Measurements from ENCODE around the gene PCDHB10. TPM values are rescaled to one million over a fixed set of nuclear protein-coding genes. Genes with fewer than 3 reads are reported as not detected.
A peak's percentile ranks its signal among the peaks of the same experiment; 100 is the strongest.
"Not testable (repeated sequence)": the region's sequence is repeated elsewhere in the genome, so short reads cannot be mapped to it uniquely, and the experiment has no call there.

PCDHB10 gene
- polyA plus RNA-seq, 2 of the 4 experiments (the other 2 are of a cell fraction): 0.06 TPM; not detected in 1

GRCh38 chr5:141234109-141234667 is 42.0 kb downstream of the PCDHB10 start:
- Histone ChIP-seq H3K4me1 (no peaks in the 10 kb centered on the region), H3K4me2 (no peak overlapping the region), H3K27ac (no peak overlapping the region), H3K9me3 (peaks cover 26% of the 10 kb centered on the region; the same call in 2 of the 3 replicates), H3K4me3 (no peak overlapping the region)
- TF ChIP-seq ATOH8 (CRISPR knock-in tag; IDR thresholded peaks at IDR 0.05; ENCODE audit: low read depth): no peak
- peak in 1 of 2 experiments; percentile 26; a peak in 1 of 5 replicates for TF ChIP-seq RAD21 (conservative IDR thresholded peaks at IDR 0.05 in 1 of 2, IDR thresholded peaks at IDR 0.05 in 1 of 2)
- ATAC-seq (no peak), DNase-seq (ENCODE audit: low read depth in 1 of 2, low spot score in 1 of 2) (no peak), FAIRE-seq (no peak)
- ChIA-PET POLR2A (no interaction called here), CTCF (interaction anchor here (0.9 to 2.1 kb wide), 5 partner anchors 16 to 330 kb away, joined by 3 to 8 read pairs (median 4); partner anchors contain the start of gene PCDHB11)
- 20% methylated on average over 15 of the region's 15 CpGs for WGBS (ENCODE audit: missing lambda C conversion rate)

GRCh38 chr5:141235922-141236321 is 43.8 kb downstream of the PCDHB10 start:
- ATAC-seq; H3K4me3 ChIP-seq; FAIRE-seq; H3K4me2 ChIP-seq; CTCF ChIA-PET; H3K27ac ChIP-seq; H3K4me1 ChIP-seq; POLR2A ChIA-PET; DNase-seq (ENCODE audit: low read depth in 1 of 2, low spot score in 1 of 2): not testable (repeated sequence)
- WGBS (ENCODE audit: missing lambda C conversion rate): 81% methylated on average over 30 of the region's 40 CpGs
- H3K9me3 ChIP-seq: peaks cover 36% of the 10 kb centered on the region; the same call in 2 of the 3 replicates

- TF ChIP-seq NFE2L2 (conservative IDR thresholded peaks at IDR 0.05; ENCODE audit: low read length): peak; percentile 58; the same call in 1 of the 2 replicates
- peak; percentile 68 for TF ChIP-seq MAFK (IDR thresholded peaks at IDR 0.05; ENCODE audit: partially characterized antibody)
- no peak for TF ChIP-seq KDM5A (IDR thresholded peaks at IDR 0.05)
- DNase-seq (ENCODE audit: low read depth in 1 of 2, low spot score in 1 of 2): no peak
- ATAC-seq: no peak
Measured at GRCh38 chr5:141236516-141237313, 44.6 kb downstream of the PCDHB10 start.

GRCh38 chr5:141241496-141241895 is 49.3 kb downstream of the PCDHB10 start:
- ChIA-PET CTCF (interaction anchor here (0.6 kb wide), 1 partner anchor 82 kb away, joined by 3 read pairs; no protein-coding TSS in a partner anchor), POLR2A (no interaction called here)
- H3K9me3 ChIP-seq: peaks cover 44% of the 10 kb centered on the region; the same call in 2 of the 3 replicates
- no peak overlapping the region for H3K27ac ChIP-seq
- TF ChIP-seq HES2 (IDR thresholded peaks at IDR 0.05) (no peak), PBX3 (IDR thresholded peaks at IDR 0.05) (no peak), E2F6 (IDR thresholded peaks at IDR 0.05; ENCODE audit: borderline replicate concordance, low read depth) (no peak), HDAC2 (IDR thresholded peaks at IDR 0.05) (no peak), HEYL (CRISPR knock-in tag; IDR thresholded peaks at IDR 0.05) (no peak), JUN (IDR thresholded peaks at IDR 0.05) (no peak), GATA3 (IDR thresholded peaks at IDR 0.05; ENCODE audit: borderline replicate concordance) (no peak), HOXB5 (CRISPR knock-in tag; IDR thresholded peaks at IDR 0.05) (no peak), EHMT2 (IDR thresholded peaks at IDR 0.05; ENCODE audit: low read depth) (no peak), USF2 (IDR thresholded peaks at IDR 0.05) (no peak), CBX2 (IDR thresholded peaks at IDR 0.05; ENCODE audit: borderline replicate concordance, low read depth) (no peak), ZNF302 (CRISPR knock-in tag; IDR thresholded peaks at IDR 0.05) (no peak), HOXA7 (CRISPR knock-in tag; IDR thresholded peaks at IDR 0.05) (no peak), TFCP2L1 (CRISPR knock-in tag; IDR thresholded peaks at IDR 0.05) (no peak), CEBPB (IDR thresholded peaks at IDR 0.05) (no peak), POLR2AphosphoS2 (conservative IDR thresholded peaks at IDR 0.05; ENCODE audit: low read length) (no peak), SMC3 (IDR thresholded peaks at IDR 0.05) (no peak), ZFP36 (IDR thresholded peaks at IDR 0.05; ENCODE audit: borderline replicate concordance, partially characterized antibody) (no peak), EHF (CRISPR knock-in tag; IDR thresholded peaks at IDR 0.05) (no peak), NPAS2 (CRISPR knock-in tag; IDR thresholded peaks at IDR 0.05; ENCODE audit: borderline replicate concordance) (no peak)
- no peaks in the 10 kb centered on the region for H3K4me1 ChIP-seq
- DNase-seq (ENCODE audit: low read depth in 1 of 2, low spot score in 1 of 2): no peak
- FAIRE-seq: no peak
- ATAC-seq: no peak
- H3K4me2 ChIP-seq: no peak overlapping the region
- H3K4me3 ChIP-seq: no peak overlapping the region
- WGBS (ENCODE audit: missing lambda C conversion rate): 56% methylated on average over 25 of the region's 43 CpGs

More at GRCh38 chr5:141236516-141237313, 44.6 kb downstream of the PCDHB10 start:
- no peak for FAIRE-seq
- WGBS (ENCODE audit: missing lambda C conversion rate): 68% methylated on average over 25 of the region's 32 CpGs
- H3K9me3 ChIP-seq: peaks cover 35% of the 10 kb centered on the region; the same call in 2 of the 3 replicates
- POLR2A ChIA-PET: no interaction called here
- H3K4me1 ChIP-seq: no peaks in the 10 kb centered on the region
- H3K4me3 ChIP-seq: no peak overlapping the region
- no peak overlapping the region for H3K4me2 ChIP-seq
- CTCF ChIA-PET: interaction anchor here (0.6 kb wide), 1 partner anchor 23 kb away, joined by 3 read pairs; the partner anchor contains the start of gene PCDHB13
- no peak overlapping the region for H3K27ac ChIP-seq
